ENCODE data around the gene KLHL8.

Gene KLHL8

GRCh38 chr4:87179751-87180150 is 40.7 kb downstream of the KLHL8 start:
- no peak for TF ChIP-seq CTCF (conservative IDR thresholded peaks at IDR 0.05)
- H3K27ac ChIP-seq: no peak overlapping the region

GRCh38 chr4:87174672-87175071 is 45.7 kb downstream of the KLHL8 start:
- no peak for TF ChIP-seq CTCF (conservative IDR thresholded peaks at IDR 0.05)
- no peak overlapping the region for H3K27ac ChIP-seq

DNA sequence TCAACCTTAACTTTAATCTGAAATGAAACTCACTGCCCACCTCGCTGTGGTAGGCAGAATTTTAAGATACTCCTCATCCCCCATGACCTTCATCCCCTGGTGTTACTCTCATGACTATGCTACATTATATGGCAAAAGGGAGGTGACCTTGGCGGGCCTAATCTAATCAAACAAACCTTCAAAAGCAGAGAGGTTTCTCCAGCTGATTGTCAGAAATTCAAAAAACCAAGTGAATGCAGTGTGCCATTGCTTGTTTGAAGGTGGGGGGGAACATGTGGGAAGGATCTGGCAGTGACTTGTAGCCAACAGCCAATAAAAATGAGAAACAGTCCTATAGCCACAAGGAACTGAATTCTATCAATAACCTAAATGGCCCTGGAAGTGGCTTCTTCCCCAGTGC is 48.5 kb downstream of the KLHL8 start:
- H3K27ac ChIP-seq: no peak overlapping the region
- TF ChIP-seq CTCF (conservative IDR thresholded peaks at IDR 0.05): no peak

DNA sequence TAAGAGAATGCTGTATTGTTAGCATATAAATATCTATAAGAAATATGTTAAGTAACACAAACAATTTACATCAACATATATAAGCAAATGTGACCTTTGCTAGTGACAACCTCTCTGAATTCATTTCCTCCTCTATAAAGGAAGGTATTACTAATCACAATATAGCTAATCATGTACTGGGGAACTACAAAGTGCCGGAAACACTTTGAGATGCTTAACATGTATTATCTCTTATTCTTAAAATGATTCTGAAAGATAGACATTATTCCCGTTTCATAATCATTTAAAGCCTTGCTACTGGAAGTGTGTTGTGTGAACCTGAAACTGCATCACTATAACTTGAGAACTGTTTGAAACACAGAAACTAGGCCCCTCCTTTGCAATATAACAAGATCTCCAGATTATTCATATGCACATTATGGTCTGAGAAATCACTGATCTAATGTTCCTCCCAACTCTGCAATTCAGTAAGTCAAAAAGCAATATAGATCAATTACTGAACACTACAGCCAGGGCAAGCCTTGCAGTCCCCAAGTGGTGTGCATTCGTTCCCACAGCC is 54.0 kb downstream of the KLHL8 start:
- no peak overlapping the region for H3K27ac ChIP-seq
- no peak for TF ChIP-seq CTCF (conservative IDR thresholded peaks at IDR 0.05)

GRCh38 chr4:87165892-87166291 is 54.5 kb downstream of the KLHL8 start:
- no peak overlapping the region for H3K27ac ChIP-seq
- no peak for TF ChIP-seq CTCF (conservative IDR thresholded peaks at IDR 0.05)

DNA sequence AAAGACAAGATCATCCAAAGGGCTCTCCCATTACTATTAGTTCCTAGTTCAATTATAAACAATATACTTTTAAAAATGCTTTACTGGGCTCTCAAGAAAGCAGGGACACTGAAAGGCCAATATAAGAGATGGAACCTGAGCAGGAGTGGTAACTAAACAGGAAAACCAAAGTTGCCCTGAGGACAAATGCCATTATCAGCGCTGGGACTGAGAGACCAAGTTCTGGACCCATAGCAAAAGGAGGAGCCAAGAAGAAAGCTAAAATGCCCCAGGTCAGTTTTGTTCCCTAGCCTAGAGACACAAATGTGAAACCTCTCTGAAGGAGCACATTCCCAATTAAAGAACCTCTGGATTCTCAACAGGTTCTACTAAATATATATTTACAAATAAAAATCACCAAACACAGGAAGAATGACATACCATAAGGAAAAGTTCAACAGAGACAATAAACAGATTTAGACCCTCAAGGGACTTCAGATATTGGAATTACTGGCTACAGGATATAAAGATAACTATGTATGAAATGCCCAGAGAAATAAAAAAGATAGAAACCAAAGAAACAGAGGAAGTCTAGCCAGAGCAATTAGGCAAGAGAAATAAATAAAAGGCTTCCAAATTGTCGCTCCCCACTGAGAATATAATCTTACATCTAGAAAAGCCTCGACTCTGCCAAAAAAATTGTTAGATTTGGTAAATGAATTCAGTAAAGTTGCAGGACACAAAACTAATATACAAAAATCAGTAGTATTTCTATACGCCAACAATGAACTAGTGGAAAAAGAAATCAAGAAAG is 67.1 kb downstream of the KLHL8 start:
- H3K27ac ChIP-seq: peak overlapping the region; percentile 70
- no peak for TF ChIP-seq CTCF (conservative IDR thresholded peaks at IDR 0.05)

GRCh38 chr4:87152310-87153041 is 67.9 kb downstream of the KLHL8 start:
- peak overlapping the region; percentile 70 for H3K27ac ChIP-seq
- TF ChIP-seq CTCF (conservative IDR thresholded peaks at IDR 0.05): no peak

Measured in VCaP (cell line).